A673 (cell line): ENCODE results near the gene SH3TC2.

Experiments used
- CTCF ChIP-seq: fragments of 300-800, 200-600 bp; sonication (generic); conservative IDR thresholded peaks from 2 replicates; pipeline ENCODE4 v1.5.1; 2017; ENCODE audit warnings: low read depth, mild to moderate bottlenecking, antibody characterized with exemption, low read length, moderate library complexity, mixed read lengths
- EZH2 ChIP-seq: fragments of 200-600 bp; sonication (generic); IDR thresholded peaks from 2 replicates; pipeline ENCODE4 v1.6.1; 2017; ENCODE audit warnings: borderline replicate concordance, low read depth, mild to moderate bottlenecking, mixed read lengths, antibody characterized with exemption, low read length; ENCODE audit not compliant: poor library complexity, severe bottlenecking

- TF ChIP-seq CTCF (no peak), EZH2 (no peak)
Observed at GRCh38 chr5:148989567-148989966, 73.3 kb downstream of the SH3TC2 start.
